Fibroblast of skin of left biceps (primary cell): ENCODE data around the gene SLC35E3.

Experiments used
- DNase-seq, 2 experiments: peaks; one replicate each; pipeline ENCODE4 v3.0.0-alpha.2; 2013; ENCODE audit warnings: low read depth in 2 of 2

SLC35E3 gene

DNA sequence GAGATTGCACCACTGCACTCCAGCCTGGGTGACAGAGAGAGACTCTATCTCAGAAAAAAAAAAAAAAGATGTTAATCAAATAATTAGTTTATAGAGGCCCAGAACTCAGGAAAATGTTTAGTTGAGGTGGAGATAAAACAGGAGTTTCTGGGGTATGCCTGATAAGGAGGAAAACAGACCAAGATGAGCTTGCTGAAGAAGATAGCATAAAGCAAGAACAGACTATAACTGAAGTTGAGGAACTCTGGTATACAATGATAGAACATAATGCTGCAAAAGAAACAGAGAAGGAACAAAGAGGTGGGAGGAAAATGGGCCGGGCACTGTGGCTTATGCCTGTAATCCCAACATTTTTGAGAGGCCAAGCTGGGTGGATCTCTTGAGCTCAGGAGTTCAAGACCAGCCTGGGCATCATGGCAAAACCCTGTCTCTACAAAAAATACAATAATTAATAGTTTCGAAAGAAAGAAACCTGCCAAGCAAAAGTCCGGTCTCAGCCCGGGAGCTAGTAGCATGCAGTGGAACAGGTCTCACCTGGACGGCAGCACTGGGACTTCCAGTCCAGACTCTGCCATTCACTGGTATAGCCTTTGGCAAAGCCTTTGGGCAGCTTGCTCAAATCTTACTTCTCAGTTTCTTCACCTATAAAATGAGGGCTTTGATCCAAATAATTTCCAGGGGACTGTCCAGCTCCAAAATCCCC is 25.4 kb downstream of the SLC35E3 start:
- DNase-seq, result no peak

DNA sequence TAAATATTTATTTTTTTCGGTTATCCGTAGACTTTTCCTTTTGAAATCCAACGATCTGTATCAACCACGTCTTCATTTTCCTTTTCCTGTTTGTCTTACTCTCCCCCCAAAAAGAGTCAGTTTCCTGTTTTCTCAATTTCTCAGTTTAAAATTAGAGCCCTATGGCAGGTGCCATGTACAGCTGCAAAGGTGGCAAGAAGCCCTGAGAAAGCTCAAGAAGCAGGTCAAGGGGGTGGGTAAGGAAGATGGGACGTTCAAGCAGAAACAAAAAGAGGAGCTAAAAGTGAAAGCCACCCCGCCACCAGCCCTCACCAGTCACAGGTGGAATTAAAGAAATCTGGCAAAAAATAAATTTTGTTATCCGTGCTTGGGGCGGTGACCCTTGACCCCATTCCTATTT is 26.7 kb downstream of the SLC35E3 start:
- DNase-seq, result no peak

DNA sequence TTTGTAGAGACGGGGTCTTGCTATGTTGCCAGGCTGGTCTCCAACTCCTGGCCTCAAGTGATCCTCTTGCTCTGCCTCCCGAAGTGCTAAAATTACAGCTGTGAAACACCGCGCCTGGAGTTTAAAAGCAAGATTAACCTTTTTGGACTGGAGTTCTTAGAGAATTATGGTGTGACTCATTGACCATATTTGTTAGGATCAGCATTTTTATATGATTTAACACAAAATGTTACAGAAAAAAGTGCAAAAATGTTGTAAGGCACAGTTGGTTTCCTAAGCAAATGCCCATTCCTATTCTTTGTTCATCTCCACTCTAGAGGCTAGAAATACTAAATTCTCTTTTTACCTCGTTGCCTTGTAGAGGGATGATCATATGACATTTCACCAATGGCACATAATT is 27.6 kb downstream of the SLC35E3 start:
- DNase-seq, result no peak

DNA sequence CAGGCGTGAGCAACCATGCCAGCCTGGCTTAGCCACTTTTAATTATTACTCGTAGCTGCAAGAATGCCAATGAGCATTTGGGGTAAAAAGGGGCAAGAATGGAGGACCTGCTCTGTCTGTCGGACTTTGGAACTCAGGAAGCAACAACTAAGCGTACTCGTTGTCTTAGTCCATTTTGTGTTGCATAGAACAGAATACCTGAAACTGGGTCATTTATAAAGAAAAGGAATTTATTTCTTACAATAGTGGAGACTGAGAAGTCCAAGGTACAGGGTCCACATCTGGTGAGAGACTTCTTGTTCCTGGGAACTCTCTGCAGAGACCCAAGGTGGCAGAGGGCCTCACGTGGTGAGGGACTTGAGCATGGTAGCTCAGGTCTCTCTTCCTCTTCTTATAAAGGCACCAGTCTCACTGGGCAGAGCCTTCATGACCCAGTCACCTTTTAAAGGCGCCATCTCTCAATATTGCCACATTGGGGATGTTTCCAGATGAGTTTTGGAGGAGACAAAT is 29.2 kb downstream of the SLC35E3 start:
- no peak for DNase-seq

DNA sequence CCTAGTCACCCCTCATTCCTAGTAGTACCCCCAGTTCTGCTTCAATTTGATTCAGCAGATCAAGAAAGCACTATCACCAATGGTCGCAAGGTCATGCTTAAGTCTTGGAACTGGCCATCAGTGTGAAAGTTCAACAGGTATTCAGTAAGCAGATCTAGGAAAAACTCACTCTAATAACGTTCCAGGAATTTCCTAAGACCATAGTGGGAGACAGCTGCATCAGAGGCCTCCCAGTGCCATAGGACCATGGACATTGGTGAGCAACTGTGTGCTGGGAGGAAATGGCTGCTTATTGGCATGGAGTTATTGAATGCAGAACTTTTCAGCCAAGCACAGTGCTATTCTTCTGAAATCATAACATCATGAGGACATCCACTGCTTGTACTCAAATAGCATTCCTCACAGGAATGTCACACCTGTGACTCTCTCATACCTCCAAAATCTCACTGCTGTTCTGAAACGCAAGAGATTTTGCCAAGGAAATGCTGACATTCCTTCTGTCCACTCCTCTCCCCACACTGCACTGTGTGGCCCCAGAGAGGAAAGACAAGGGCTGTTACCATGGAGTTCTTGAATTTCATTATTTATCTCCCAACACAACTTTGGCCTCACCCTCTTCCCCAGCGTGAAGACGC is 31.1 kb downstream of the SLC35E3 start:
- DNase-seq, result no peak

DNA sequence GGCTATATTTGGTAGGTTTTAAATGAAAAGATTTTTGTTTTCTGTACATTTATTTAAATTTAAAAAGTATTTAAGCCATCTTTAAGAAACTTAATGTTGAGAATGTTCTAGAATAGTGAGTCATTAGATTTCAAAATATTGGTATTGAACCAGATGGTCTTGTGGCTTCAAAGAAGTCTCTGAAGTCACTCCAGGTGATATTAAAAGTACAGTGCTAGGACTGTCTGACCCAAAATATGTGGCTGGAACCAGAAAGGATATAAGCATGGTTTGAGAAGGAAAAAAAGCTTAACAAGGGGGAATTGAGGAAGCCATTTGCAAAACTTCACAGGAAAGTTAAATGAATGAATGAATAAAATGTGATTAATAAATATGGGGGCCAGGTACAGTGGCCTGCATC is 33.3 kb downstream of the SLC35E3 start:
- DNase-seq, result no peak

DNA sequence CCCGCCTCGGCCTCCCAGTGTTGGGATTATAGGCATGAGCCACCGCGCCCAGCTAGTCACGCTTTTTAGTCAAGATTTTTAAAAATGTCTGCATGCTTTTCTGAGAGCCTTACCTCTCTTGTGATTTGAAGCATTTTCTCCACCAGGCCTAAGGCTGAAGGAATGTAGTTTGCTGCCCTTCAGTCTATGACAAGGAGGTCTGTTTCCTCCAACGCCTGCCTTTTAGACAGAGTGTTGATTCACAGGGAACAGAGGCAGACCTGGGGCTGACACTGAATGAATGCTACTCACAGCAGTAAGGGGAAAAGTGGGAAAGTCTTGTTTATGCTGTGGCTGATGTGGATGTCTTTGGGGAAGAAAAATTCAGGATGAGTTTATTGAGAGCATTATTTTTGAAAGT is 34.8 kb downstream of the SLC35E3 start:
- DNase-seq, result no peak

DNA sequence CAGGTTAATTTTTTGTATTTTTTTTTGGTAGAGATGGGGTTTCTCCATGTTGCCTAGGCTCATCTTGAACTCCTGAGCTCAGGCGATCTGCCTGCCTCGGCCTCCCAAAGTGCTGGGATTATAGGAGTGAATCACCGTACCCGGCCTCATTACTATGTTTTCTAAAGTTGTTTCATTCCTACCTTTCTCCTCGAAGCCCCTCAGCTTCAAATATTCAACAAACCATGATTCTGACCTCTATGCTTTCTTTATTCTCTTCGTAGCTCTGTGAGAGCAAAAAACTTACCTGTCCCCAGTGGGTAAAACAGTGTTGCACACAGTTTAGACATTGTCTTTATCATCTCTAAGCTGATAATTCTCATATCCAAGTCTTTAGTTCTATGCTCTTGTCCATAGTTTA is 35.8 kb downstream of the SLC35E3 start:
- no peak for DNase-seq

DNA sequence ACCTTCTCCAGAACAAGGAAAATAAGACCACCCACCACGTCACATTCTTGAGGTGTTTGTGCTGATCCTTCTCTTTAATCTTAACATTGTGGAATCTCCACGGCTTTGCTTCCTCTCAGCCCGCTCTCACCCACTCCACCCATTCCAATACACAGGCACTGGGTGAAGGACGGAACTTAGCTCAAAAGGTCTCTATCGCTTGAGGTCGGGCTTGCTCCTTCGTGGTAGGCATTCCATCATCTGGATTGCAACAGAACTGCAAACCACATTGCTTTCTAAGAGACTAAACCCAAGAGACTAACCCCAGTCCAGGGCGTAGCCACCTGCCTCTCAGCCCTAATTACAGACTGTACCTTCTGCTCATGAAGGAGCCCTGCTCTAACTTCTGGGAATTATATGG is 38.0 kb downstream of the SLC35E3 start:
- no peak for DNase-seq

DNA sequence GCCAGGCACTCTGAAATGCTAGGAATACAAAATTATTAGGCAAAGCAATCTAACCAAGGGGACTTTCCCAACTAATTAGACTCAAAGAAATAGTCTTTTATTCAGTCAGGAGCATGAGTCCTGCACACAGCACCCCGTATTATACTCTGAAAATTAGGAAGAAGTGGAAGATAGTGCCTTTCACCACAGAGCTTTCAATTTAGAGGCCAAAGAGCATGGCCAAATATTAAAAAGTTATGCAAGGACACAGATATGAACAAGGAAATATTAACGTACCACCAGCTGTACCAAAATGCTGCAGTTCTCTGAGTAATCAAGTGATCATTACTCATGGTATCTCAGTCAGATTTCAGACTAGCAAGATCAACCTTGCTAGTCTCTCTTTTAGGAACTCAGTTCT is 39.4 kb downstream of the SLC35E3 start:
- no peak for DNase-seq

DNA sequence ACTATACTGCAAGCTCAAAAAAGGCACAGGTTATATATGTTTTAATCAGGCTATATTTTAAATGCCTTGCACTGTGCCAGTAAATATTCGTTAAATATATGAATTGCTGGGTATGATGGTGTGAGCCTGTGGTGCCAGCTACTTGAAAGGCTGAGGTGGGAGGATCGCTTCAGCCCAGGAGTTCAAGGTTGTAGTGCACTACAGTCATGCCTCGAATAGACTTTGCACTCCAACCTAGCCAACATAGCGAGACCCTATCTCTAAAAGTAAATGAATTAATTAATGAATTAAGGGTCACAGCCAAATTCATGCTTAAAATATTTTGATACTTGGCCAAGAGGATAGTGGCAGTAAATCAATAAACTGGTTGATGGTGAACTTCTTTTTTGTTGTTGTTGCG is 39.8 kb downstream of the SLC35E3 start:
- DNase-seq, result no peak

DNA sequence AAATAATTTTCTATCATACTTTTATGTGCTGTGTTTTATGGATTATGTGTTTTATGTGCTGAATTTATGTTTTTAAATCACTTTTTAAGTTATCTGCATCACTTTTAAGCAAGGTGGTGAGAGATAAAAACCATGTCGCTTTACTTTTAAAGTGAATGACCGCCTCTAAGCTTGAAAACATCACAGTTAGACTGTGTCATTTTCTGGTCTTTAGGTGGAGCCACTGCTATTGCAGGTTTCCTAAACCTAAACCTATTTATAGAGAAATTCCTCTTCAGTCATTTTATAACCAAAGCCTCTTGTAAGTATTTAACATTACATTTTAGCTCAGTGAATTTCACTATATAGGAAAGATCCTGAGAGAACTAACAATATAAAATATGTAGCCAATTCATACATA is 41.0 kb downstream of the SLC35E3 start:
- no peak for DNase-seq

DNA sequence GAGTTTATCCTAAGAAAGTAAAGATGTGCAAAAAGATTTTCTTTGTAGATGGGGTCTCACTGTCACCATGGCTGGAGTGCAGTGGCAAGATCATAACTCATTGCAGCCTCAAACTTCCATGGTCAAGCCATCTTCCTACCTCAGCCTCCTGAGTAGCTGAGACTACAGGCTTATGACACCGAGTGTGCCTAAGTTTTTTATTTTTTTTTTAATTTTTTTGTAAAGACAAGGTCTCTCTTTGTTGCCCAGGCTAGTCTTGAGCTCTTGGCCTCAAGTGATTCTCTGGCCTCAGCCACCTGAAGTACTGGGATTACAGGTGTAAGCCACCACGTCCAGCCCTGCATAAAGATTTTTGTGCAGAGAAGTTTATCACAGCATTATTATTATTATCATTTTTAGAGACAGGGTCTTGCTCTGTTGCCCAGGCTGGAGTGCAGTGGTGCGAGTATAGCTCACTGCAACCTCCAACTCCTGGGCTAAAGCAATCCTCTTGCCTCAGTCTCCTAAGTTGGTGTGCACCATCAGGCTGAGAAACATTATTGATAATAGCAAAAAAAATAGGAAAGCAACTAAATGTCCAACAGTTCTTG is 42.7 kb downstream of the SLC35E3 start:
- DNase-seq, result no peak

DNA sequence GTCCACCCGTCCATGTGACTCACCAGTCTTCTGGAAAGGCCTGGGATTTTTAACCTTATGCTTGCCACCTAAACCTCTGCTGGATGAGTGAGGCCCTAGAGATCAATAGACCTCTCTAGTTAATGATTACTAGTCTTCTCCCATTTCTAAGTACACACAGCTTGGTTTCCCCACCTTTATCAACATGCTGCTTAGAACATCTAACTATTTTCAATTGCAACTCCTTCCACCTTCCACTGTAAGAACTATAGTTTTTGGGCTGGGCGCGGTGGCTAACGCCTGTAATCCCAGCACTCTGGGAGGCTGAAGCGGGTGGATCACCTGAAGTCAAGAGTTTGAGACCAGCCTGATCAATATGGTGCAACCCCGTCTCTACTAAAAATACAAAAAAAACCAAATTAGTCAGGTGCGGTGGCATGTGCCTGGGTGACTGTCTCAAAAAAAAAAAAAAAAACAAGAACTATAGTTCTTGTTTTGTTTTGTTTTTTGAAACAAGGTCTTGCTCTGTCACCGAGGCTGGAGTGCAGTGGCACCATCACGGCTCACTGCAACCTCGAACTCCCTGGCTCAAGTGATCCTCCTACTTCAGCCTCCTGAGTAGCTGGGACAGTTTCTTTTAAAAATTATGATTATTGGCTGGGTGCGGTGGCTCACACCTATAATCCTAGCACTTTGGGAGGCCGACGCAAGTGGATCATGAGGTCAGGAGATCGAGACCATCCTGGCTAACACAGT is 43.3 kb downstream of the SLC35E3 start:
- DNase-seq, result no peak

DNA sequence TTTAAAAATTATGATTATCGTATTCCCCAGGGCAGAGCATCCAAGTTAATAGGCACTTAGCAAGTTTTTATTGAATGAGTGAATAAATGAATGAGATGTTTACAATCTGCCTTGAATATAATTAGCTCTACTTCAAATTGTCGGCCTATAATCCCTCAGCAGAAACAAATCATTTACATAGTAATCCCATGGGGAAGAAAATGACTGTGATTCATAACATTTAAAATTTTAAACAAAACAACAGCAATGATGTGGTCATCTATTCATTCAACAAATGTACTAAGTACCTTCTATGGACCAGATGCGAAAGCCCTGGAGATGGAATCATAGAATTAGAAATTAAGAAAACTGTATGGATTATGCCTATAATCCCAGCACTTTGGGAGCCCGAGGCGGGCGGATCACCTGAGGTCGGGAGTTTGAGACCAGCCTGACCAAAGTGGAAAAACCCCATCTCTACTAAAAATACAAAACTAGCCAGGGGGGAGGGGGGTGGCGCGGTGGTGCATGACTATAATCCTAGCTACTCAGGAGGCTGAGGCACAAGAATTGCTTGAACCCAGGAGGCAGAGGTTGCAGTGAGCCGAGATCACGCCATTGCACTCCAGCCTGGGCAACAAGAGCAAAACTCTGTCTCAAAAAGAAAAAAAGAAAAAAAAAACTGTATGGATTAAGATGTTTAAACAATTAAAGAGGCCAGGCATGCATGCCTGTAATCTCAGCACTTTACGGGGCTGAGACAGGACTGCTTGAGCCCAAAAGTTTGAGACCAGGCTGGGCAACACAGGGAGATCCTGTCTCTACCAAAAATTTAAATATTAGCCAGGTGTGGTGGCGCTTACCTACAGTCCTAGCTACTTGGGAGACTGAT is 44.3 kb downstream of the SLC35E3 start:
- DNase-seq, result no peak

DNA sequence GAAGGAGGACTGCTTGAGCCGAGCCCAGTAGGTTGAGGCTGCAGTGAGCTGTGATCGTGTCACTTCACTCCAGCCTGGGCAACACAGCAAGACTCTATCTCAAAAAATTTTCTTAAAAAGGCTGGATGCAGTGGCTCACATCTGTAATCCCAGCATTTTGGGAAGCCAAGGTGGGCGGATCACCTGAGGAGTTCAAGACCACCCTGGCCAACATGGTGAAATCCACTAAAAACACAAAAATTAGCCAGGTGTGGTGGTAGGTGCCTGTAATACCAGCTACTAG is 44.9 kb downstream of the SLC35E3 start:
- DNase-seq, result no peak

DNA sequence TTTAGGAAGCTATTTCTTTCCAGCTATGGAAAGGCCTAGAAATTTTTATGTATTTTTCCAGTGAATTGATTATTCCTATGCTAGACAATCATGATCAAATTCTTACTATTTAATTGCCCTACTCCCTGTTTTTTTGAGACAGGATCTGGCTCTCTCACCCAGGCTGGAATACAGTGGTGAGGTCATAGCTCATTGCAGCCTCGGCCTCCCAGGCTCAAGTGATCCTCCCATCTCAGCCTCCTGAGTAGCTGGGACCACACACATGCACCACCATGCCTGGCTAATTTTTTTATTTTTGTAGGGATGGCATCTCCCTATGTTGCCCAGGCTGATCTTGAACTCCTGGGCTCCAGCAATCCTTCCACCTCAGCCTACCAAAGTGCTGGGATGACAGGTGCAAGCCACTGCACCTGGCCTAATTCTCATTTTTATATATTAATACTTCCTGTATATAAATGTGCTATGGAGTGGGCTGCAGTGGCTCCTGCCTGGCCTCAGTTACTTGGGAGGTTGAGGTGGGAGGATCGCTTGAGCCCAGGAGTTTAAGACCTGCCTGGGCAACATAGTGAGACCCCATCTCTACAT is 46.0 kb downstream of the SLC35E3 start:
- no peak for DNase-seq

DNA sequence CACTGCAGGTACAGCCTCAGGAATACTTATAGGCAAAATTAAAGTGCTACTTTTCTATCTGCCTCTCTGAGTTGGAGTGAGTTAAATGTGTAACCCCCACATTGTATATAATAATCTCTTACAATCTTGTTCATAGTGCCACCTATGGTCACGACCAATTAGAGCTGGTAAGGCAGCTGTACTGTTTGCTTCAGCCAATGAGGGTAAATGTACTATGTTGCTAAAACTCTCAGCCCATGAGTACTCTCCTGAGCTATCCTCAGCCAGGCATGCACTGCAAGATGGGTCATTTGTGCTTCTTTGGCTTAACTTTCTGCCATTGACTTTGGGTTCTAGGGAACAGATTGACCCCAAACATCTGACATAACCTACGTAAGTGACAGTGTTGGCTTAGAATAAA is 47.0 kb downstream of the SLC35E3 start:
- DNase-seq, result no peak

DNA sequence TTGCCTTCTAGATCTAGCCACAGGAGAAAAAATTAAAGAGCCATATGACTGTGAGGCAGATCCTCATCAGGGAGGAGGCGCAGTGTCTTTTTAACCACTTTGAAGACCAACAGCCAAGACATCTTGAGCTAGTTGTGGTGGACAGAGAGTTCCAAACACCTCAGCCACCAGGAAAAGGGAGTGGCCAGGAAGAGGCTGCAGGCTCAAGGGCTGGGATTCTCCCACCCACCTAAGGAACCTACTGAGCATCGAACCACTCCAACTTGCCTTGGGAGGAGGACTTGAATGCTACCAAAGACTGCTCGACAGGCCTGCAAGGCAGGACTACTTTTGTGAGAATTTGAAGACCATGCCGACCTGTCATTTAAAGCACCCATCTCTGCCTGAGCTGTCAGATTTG is 47.5 kb downstream of the SLC35E3 start:
- DNase-seq, result no peak

DNA sequence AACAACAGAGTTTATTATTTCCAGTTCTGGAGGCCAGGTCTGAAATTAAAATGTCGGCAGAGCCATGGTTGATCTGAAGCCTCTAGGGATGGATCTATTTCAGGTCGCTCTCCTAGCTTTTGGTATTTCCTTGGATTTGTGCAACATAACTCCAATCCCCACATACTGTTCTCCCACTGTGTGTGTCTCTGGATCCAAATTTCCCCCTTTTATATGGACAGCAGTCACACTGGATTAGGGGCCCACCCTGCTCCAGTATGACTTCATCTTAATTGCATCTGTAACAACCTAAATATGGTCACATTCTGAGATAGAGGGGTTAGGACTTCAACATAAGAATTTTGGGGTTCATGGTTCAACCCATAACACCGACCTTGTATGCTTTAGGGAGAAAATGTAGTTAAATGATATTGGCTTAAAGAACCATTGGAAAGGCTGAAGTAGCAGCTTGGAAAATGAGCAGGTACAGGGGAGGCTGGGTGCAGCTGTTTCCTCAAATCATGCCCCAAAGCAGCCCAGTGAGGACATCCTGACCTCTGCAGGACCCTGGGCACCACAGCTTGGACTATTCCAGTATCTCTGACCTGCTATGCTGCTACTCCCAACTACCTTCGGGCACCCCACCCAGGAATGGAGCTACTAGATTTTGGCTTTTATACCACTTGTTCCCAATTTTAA is 48.1 kb downstream of the SLC35E3 start:
- DNase-seq, result no peak
